ENCODE data around the gene ZNF57. TPM values are rescaled to one million over a fixed set of nuclear protein-coding genes. Genes with fewer than 3 reads are reported as not detected.
"Not testable (repeated sequence)": the region's sequence is repeated elsewhere in the genome, so short reads cannot be mapped to it uniquely, and the experiment has no call there.

The ZNF57 gene
- total RNA-seq, 1 donor from 2014 or later = 1.8 TPM

DNA sequence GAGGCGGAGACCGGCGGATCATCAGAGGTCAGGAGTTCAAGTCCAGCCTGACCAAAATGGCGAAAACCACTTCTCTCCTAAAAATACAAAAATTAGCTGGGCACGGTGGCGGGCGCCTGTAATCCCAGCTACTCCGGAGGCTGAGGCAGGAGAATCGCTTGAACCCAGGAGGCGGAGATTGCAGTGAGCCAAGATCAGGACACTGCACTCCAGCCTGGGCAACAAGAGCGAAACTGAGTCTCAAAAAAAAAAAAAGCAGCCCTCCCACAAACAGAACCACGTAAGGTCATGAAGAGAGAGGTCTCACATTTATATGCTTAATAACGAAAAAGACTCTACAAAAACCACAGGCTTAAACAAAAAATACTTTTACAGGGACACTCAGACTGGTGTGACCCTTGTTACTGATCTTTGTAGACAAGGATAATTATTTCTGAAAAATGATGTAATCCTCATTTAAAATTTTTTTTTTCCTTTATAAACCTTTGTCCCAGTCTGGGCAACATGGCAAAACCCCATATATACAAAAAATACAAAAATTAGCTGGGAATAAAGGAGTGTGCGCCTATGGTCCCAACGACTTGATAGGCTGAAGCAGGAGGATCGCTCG lies 45.0 kb downstream of the ZNF57 start:
- DNase-seq (ENCODE audit: low spot score) = no peak
- intact Hi-C loops (cut with DNase I) = no loop called here

DNA sequence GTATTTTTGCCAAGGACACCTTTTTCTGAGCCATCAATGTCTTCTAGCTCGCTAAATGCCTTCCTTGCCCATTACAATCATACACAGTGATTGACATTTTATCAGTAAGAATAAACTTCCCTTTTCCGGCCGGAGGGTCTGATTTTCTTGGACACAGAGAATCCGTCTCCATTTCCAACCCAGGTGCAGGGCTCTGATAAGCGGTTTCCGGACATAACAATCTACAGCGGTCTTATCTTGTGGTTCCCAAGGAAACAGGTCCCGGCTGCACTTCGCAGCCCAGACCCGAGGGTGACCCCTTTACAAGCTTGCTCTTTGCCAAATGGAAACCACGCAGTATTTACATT lies 49.2 kb downstream of the ZNF57 start:
- intact Hi-C loops (cut with DNase I) = no loop called here
- peak; percentile 84 for DNase-seq (ENCODE audit: low spot score)

DNA sequence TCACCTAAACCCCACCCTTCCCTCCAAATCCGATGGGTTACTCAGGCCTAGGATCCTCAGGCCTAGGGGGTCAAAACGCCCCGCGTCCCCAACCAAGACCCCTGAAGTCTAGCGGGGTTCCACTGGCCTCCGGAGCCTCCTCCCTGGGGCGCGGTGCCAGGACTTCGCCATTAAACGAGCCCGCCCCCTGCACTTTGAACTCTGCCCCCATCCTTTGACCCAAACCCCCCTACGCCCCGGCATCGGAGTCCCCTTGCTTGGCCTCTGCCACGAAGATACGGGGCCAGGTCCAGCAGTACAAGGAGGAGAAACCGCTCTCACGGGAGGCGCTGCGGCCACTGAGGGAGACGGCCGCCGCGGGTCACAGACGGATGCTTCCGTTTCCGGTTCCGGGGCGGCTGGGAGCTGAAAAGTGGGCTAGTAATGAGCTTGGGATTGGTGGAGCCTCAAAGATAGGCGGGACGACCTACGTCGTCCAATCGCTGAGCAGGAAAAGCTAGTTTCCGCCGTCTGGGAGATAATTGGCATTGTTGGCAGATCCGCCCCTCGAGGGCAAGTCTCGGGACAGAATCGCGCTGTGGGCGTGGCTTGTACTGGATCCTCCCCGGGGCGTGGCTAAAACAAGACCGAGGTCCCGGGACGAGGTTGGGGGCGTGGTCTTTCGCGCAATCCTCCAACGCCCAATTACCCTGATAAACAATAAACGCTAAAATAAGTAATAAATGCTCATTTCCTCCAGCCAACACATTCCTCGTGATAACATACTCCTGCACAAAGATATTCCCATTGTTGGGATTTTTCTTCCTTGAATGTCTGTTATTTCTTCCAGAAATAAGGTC lies 49.8 kb downstream of the ZNF57 start:
- intact Hi-C loops (cut with DNase I) = no loop called here
- peak; percentile 100 for DNase-seq (ENCODE audit: low spot score)

DNA sequence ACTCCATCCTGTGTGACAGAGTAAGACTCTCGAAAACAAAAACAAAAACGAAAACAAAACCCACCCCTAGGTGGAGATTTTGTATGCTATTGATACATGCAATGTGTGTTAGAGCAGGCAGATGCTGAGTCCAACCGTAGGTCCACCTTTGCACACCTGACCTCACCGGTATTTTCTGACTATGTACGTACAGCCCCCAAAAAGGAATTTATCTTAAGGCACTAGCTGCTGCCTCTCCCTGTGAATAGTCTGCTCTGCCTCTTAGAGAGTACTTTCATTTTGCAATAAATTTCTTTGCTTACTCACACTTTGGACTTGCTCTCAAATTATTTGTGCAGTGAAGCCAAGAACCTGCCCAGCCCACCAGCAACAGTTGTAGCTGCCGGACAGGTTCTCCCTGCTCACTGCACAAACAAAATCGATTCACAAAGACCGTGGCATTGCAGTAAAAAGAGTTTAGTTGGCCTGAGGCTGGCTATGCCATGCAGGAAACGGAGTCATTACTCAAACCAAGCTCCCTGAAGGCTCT lies 52.3 kb downstream of the ZNF57 start:
- intact Hi-C loops (cut with DNase I) = no loop called here
- no peak for DNase-seq (ENCODE audit: low spot score)

DNA sequence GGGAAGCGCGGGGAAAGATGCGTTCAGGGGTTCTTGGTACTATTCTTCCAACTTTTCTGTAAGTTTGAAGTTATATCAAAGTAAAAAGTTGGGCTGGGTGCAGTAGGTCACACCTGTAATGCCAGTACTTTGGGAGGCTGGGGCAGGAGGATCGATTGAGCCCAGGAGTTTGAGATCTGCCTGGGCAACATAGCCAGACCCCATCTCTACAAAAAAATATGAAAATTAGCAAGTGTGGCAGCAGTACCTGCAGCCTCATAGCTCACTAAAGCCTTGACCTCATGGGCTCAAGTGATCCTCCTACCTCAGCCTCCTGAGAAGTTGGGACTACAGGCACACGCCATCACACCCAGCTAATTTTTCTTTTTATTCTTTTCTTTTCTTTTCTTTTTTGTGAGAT lies 56.4 kb downstream of the ZNF57 start:
- intact Hi-C loops (cut with DNase I) = loop anchor here (5.0 kb wide), 1 partner anchor 150 kb away; no protein-coding TSS in a partner anchor
- DNase-seq (ENCODE audit: low spot score) = no peak

DNA sequence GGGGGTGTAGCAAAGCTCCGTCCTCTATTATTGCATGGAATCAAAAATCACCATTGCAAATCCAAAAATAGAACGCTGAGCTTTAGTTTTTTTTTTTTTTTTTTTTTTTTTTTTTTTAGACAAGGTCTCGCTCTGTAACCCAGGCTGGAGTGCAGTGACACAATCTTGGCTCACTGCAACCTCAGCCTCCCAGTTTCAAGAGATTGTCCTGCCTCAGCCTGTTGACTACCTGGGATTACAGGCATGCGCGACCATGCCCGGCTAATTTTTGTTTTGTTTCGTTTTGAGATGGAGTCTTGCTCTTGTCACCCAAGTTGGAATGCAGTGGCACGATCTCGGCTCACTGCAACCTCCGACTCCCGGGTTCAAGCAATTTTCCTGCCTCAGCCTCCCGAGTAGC lies 59.4 kb downstream of the ZNF57 start:
- DNase-seq (ENCODE audit: low spot score) = no peak
- intact Hi-C loops (cut with DNase I) = loop anchor here (5.0 kb wide), 1 partner anchor 202 kb away; no protein-coding TSS in a partner anchor

DNA sequence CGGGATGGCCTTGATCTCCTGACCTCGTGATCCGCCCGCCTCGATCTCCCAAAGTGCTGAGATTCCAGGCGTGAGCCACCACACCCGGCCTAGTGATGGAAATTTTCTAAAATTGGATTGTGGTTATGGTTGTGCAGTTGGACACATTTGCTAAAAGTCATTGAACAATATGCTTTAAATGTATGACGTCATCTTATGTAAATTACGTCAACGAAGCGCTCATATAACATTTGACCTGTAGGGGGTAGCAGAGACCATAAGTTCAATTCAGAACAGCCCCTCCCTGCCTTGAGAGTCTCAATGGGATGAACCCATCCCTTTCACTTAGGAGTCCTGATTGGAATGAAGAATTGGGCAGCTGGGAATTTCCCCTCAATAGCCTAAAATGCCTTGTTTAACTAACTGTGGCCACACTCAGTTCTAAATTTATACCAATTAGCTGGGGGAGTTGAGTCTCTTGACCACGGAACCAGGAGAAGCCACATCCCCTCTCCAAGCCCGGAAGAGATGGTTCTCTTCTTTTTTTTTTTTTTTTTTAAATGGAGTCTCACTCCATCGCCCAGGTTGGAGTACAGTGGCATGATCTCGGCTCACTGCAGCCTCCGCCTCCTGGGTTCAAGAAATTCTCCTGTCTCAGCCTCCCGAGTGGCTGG lies 61.4 kb downstream of the ZNF57 start:
- intact Hi-C loops (cut with DNase I) = loop anchor here (5.0 kb wide), 1 partner anchor 200 kb away; no protein-coding TSS in a partner anchor
- no peak for DNase-seq (ENCODE audit: low spot score)

DNA sequence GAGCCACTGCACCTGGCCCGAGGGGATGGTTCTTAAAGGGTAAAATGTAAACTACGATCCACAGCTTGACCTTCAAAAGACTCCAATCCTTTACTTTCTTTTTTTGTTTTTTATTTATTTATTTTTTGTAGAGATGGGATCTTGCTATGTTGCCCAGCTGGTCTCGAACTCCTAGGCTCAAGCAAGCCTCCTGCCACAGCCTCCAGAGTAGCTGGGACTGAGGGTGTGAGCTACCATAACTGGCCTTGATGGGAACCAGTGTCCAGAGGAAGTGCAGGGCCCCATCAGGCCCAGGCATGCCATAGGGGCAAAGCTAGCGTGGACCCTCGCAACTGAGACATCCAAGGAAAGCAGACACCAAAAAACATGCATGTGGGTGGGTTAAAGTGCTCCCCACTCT lies 62.4 kb downstream of the ZNF57 start:
- DNase-seq (ENCODE audit: low spot score) = no peak
- intact Hi-C loops (cut with DNase I) = loop anchor here (5.0 kb wide), 1 partner anchor 199 kb away; no protein-coding TSS in a partner anchor

DNA sequence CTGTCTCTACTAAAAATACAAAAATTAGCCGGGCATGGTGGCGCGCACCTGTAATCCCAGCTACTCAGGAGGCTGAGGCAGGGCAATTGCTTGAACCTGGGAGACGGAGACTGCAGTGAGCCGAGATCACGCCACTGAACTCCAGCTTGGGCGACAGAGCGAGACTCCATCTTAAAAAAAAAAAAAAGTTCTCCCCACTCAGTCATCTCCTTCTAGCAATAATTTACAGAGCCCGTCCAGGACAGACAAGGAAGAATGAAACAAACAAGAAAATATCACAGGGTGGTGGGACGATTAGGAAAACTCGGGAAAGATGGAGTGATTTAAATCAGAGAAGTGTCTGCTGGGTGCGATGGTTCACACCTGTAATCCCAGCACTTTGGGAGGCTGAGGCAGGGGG lies 62.9 kb downstream of the ZNF57 start:
- intact Hi-C loops (cut with DNase I) = loop anchor here (5.0 kb wide), 1 partner anchor 199 kb away; no protein-coding TSS in a partner anchor

DNA sequence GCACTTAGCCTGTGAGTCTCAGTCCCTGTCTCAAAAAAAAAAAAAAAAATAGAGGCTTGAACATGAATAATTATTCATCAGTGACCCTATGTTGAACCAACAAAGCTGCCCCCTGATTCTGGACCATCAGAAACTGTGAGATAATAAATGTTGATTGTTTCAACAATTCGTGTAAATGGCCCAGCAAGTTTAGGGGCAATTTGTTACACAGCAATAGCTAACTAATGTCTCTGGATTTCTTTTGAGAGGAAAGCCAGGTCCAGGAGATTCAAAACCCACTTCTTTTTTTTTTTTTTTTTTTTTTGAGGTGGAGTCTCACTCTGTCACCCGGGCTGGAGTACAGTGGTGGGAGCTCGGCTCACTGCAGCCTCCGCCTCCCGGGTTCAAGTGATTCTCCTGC lies 64.1 kb downstream of the ZNF57 start:
- no peak for DNase-seq (ENCODE audit: low spot score)
- intact Hi-C loops (cut with DNase I) = loop anchor here (5.0 kb wide), 1 partner anchor 197 kb away; no protein-coding TSS in a partner anchor

More for the DNA sequence above, 62.9 kb downstream of the ZNF57 start:
- DNase-seq (ENCODE audit: low spot score) = not testable (repeated sequence)

DNA sequence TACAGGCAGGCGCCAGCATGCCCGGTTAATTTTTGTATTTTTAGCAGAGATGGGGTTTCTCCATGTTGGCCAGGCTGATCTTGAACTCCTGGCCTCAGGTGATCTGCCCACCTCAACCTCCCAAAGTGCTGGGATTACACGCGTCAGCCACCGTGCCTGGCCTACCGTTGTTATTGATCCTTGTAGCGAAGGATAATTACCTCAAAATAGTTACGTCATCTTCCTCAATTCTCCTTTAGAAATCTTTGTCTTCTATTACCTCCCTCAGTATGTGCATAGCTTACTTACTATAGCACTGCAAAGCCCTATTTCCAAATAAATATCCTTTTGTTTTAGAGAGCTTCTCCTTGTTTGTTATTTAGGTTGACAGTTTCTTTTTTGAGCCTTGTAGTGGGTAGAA lies 67.2 kb downstream of the ZNF57 start:
- intact Hi-C loops (cut with DNase I) = no loop called here

More for the DNA sequence above, 67.2 kb downstream of the ZNF57 start:
- DNase-seq (ENCODE audit: low spot score) = no peak

Other genes with a start within 250 kb of the ZNF57 start
- 30.9 TPM for gene GNG7, start 198.2 kb upstream of the ZNF57 start, total RNA-seq
- 113 TPM for gene DIRAS1, start 179.6 kb upstream of the ZNF57 start, total RNA-seq
- gene SLC39A3, start 160.9 kb upstream of the ZNF57 start, total RNA-seq = 17.9 TPM
- gene SGTA, start 117.7 kb upstream of the ZNF57 start, total RNA-seq = 54.1 TPM
- 34.6 TPM for gene THOP1, start 115.4 kb upstream of the ZNF57 start, total RNA-seq
- gene ZNF554, start 81.1 kb upstream of the ZNF57 start, total RNA-seq = 5.6 TPM
- 6.9 TPM for gene ZNF555, start 59.5 kb upstream of the ZNF57 start, total RNA-seq
- gene ZNF556, start 33.6 kb upstream of the ZNF57 start, total RNA-seq = not detected
- gene ZNF77, start 44.0 kb downstream of the ZNF57 start, total RNA-seq = 2.0 TPM
- gene TLE6, start 76.6 kb downstream of the ZNF57 start, total RNA-seq = 1.0 TPM
- 48.0 TPM for gene TLE2, start 128.4 kb downstream of the ZNF57 start, total RNA-seq
- gene TLE5, start 161.6 kb downstream of the ZNF57 start, total RNA-seq = 804 TPM
- 60.9 TPM for gene GNA11, start 193.4 kb downstream of the ZNF57 start, total RNA-seq
- gene GNA15, start 235.1 kb downstream of the ZNF57 start, total RNA-seq = 1.9 TPM

All from cardiac septum (tissue), 1 donor.